Measurements from ENCODE around the gene ARIH2.

Gene ARIH2

GRCh38 chr3:49021813-49022687, 103.4 kb downstream of the ARIH2 start, which contains the start of gene NDUFAF3:
TSS of gene NDUFAF3 (plus strand) at chr3:49022121. CDS start at chr3:49022145, 24 bp downstream.
- DNase-seq = peak; percentile 86

- DNase-seq = no peak
These were observed 104.1 kb downstream of the ARIH2 start for GRCh38 chr3:49022688-49023171.

GRCh38 chr3:49023775-49024174, 105.1 kb downstream of the ARIH2 start:
- no peak for DNase-seq

- no peak for DNase-seq
These were observed 105.8 kb downstream of the ARIH2 start for GRCh38 chr3:49024449-49024848.

- DNase-seq = no peak
These were observed 106.6 kb downstream of the ARIH2 start for GRCh38 chr3:49025005-49025792.

- no peak for DNase-seq
These were observed 107.3 kb downstream of the ARIH2 start for GRCh38 chr3:49025793-49026520.

GRCh38 chr3:49026536-49026935, 107.9 kb downstream of the ARIH2 start:
- no peak for DNase-seq

GRCh38 chr3:49027634-49028033, 109.0 kb downstream of the ARIH2 start:
- no peak for DNase-seq

GRCh38 chr3:49028298-49028672, 109.6 kb downstream of the ARIH2 start:
- DNase-seq = no peak

- DNase-seq = peak; percentile 75
These were observed 110.3 kb downstream of the ARIH2 start, which contains the start of gene IMPDH2 for GRCh38 chr3:49028673-49029562. TSS of gene IMPDH2 (minus strand) at chr3:49029398. CDS start at chr3:49029350, 48 bp downstream.

GRCh38 chr3:49029563-49029884, 110.9 kb downstream of the ARIH2 start:
- no peak for DNase-seq

- DNase-seq = no peak
These were observed 111.7 kb downstream of the ARIH2 start for GRCh38 chr3:49030321-49030720.

- no peak for DNase-seq
These were observed 114.1 kb downstream of the ARIH2 start for GRCh38 chr3:49032646-49033304.

GRCh38 chr3:49034650-49035049, 116.0 kb downstream of the ARIH2 start:
- no peak for DNase-seq

- no peak for DNase-seq
These were observed 116.6 kb downstream of the ARIH2 start for GRCh38 chr3:49035281-49035680.

All from NCI-H2171 (cell line).